SKM-1 (cell line): ENCODE data around the gene MAD1L1.

Experiments used
- DNase-seq: peaks from one replicate; lab custom pipeline; 2025; ENCODE audit not compliant: unreplicated experiment; lab: John Stamatoyannopoulos, UW

Gene MAD1L1

DNA sequence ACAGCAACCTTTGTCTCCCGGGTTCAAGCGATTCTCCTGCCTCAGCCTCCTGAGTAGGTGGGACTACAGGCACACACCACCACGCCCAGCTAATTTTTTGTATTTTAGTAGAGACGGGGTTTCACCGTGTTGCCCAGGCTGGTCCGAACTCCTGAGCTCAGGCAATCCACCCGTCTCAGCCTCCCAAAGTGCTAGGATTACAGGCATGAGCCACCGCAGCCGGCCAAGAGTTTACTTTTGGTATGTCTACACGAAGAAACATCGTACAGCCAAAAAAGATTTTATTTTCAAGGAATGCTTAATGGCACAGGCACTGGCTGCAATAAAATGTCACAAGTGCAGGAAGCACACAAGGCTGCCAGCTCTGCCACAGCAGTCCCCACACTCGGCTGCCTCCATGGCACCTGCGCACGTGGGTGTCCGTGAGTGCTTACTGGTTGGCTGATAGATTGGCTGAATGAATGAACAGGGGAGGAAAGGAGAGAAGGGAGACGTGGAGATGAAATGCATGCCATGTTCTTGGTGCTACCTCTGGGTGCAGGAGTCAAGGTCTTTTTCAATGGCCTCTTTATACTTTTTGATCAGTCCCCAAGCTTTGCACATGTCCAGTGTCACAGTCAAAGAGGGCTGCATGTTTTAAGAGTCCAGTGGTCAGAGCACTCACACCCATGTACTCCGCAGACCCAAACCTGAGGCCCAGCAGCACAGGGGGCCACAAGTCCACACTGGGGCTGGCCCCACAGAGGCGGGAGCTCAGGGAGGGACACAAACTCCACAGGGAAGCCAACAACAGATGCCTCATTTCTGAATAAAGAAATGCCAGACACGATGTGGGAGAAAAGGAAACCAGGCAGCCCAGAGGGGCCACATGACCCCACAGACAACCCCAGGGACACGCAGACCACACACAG, 198.2 kb downstream of the MAD1L1 start:
- DNase-seq: no peak

DNA sequence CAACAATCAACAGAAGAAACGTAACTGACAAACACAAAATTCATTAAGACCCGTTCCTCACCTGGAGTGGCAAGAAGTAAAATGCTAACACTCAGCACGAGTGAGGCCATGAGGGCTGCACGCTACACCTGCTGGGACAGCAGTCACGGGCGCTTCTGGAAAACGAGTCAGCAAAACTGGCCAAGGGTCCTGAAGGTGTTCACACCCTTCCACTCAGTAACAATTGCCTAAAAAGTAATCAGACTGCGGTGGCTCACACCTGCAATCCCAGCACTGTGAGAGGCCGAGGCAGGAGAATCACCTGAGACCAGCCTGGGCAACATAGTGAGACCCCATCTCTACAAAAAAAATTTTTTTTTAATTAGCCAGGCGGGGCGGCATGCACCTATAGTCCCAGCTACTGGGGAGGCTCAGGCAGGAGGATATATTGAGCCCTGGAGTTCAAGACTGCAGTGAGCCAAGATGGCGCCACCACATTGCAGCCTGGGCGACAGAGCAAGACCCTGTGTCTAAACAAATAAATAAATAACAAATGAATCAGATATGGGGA, 199.1 kb downstream of the MAD1L1 start:
- no peak for DNase-seq

DNA sequence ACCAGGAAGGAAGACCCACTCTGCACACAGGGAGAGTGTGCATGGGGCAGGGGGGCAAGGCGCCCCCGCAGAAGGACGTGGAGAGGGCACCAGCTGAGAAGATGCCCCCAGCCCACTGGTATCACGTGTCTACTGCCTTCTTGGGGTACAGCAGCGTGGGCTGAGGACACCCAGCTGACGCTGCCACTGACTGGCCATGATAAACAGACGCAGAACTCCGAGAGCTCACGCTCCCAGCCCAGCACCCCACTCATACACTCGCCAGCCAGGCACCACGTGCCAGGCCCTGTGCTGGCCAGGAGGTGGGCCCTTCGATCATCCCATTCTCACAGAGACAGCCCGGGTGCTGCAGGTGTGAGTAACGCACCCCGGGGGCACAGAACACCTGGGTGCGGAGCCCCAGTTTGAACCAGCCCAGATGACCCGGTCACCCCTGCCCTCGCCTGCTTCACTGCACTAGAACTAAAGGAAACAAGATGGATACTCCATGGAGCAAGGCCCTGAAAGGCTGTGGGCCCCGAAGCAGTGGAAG, 199.8 kb downstream of the MAD1L1 start:
- DNase-seq: no peak

DNA sequence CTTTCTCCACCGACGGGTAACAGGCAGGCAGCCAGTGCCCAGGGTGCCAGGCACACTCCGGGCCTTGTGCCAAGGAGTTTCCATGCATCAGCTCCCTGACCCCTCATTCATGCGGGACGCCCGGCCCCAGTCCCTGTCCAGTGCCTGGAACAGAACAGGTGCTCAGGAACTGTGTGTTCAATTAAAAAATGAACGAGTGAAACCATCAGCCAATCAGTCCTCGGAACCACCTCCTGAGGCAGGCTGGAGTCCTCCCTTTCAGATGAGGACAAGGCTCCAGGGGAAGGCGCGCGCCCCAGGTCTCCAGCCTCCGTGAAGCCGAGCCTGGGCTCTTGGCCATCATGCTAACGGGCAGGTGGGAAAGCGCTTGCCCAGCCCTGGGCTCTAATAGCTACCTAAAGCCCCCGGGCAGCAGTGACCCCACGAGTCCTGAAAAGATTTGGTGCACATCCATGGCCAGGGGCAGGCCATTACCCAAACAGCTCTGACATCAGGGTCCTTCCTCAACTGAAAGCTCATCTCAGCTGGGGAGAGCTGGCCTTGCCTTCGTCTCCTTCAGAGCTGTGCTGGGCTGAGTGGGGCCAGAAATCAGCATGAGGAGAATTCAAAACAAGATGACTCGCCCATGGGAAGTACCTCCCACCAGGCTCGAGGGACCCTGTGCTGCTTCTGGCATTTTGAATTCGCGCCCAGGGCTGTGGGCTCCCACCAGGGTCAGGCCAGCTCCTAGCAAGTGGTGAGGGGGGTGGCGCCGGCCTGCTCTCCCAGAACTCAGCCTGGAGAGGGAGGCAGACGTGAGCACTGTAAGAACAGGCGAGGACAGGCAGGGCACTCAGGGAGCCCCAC, 200.5 kb downstream of the MAD1L1 start:
- DNase-seq: no peak

DNA sequence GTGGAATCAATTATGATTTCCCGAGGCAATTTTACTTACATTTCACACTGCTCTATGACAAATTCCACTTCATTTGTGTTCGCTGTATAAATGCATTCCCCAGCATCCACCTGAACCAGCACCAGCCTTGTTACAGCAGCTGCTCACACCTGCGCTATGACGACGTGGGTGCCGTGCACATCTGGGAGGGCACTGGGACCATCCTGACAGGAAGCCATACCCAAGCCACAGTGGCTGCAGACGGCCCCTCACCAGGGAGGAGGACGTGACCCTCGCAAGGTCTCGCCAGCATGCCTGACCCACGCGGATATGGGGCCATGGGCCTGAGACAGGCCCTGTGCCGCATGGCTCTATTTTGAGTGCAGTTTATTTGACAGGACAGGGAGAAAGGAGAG, 201.3 kb downstream of the MAD1L1 start:
- DNase-seq: no peak

DNA sequence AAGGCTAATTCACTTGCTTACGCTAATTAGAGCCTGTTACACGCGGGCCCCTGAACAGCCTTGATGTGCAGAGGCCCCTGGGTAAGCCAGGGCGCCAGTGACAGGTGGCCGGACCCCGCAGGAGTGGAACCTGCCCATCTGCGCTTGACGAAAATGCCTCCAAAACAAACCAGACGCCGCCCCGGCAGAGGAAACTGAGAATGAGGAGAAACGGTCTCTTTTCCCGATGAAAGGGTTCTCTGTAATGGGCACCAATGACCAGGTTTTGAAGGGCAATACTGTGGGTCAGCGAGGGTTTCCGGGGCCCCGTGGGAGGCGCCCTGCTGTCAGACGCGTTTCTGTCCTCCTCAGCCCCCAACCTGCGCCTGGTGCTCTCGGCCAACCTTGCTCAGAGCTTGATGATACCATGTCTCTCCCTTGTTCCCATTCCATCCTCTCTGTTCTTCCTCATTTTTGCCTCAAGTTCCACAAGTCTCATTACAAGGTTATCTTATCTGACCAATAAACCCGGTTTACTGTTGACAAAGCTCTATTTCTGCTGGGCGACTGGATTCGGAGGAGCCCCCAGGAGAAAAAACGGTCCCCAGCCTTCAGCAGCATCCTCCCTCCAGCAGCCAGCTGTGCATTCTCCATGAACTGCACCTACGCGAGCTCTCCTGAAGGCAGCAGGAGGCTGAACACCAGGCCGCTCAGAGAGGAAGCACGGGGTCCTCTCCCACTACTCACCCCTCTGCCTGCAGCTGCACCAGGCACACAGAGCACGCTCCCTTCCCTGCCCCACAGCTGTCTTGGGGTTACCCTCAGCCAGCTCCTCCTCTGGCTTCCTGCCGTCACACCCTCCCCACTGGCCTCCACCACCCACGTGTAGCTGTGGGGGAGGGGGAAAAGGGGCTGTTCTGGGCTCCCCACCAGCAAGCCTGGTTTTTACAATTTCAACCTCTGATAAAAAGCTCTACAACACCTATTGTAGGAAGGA, 202.0 kb downstream of the MAD1L1 start:
- no peak for DNase-seq

DNA sequence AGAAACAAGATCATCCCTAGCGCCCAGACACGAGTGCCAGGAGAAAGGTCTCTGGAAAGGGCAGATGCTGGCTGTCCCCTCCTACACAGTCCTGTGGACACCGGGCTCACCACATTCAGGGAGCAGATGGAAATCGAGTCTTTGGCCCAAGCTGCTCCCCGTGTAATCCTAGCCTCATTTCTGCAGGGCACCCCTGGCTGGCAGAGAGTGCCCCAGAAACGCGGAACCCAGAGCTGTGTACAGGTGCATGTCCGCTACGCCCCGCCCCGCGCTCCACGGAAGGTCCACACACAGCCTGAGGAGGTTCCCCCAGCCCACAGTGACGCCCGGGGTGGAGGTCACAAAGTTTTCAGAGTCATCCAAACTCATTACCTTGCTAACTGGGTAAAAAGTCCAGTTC, 202.8 kb downstream of the MAD1L1 start:
- DNase-seq: no peak

DNA sequence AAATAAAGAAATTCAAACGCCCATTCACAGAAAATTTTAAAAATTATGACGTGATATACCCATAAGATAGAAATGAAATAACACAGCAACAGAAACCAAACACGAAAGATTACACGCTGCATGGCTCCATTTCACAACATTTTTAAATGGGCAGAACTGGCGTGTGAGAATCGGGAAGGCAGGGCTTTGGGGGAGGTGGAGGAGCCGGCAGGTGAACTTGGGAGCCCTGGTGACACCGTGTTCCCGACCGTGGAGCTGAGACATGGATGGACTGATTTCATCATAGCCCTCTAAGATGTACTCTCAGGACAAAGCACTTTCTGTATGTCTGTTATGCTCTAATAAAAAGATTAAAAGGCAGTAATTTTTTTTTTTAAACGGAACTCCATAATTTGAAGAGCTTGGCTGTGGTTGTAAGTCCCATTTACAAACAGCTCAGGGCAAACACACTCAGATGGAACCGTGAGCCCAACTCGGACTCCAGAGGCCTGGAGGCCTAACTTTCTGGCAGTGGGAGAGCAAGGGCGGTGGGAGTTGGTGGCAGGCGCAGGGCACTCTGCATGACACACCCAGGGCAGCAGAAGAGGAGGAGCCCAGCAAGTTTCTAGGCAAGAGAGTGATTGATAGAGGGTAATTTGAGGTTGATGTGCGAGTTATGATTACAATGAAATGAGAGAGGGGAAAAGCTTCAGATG, 203.4 kb downstream of the MAD1L1 start:
- DNase-seq: no peak

DNA sequence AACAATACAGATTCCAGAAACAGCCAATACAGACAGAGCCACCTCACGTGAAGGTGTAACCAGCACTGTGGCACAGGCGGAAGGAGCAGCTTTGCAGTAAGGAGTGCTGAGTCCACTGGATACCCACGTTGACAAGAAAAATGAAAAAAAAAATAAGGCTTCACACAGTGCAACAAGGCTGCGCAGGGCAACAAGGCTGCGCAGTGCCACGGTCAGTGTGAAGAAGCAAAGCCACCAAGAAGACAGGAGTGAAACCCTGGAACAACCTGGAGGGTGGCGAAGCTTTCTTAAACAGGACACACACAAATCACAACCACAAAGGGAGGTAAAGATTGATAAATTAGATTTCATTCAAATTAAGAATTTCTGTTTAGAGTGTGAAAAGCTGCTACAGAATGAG, 204.0 kb downstream of the MAD1L1 start:
- DNase-seq: no peak

DNA sequence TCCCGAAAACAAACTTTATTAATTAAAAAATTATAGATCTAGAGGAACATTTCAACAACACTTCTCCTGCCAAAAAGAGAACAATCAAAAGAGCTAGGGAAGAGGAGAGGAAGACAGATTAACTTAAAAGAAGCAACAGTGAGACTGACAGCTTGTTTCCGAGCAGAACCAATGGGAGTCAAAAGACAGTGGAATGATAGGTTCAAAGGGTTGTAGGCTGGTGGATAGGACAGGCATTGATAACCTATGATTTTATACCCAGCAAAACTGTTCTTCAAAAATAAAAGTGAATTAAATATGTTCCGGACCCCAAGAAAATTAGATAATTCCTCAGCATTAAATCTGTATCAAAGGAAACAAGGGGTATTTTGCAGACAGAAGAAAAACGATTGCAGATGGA, 207.6 kb downstream of the MAD1L1 start:
- no peak for DNase-seq

DNA sequence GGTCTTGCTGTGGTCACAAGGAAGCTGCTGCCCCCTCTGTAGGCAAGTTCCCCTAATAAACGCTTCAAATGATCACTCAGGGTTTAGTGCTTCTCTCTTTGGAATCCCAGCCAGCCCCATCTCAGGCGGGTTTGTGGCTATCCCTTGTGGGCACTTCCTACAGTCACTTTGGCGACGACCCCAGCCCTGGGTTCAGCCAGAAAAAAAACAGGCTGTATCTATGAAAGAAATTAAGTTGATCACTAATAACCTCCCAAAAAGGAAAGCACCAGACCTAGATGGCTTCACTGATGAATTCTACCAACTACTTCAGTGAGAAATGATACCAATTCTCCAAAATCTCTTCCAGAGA, 208.2 kb downstream of the MAD1L1 start:
- no peak for DNase-seq

DNA sequence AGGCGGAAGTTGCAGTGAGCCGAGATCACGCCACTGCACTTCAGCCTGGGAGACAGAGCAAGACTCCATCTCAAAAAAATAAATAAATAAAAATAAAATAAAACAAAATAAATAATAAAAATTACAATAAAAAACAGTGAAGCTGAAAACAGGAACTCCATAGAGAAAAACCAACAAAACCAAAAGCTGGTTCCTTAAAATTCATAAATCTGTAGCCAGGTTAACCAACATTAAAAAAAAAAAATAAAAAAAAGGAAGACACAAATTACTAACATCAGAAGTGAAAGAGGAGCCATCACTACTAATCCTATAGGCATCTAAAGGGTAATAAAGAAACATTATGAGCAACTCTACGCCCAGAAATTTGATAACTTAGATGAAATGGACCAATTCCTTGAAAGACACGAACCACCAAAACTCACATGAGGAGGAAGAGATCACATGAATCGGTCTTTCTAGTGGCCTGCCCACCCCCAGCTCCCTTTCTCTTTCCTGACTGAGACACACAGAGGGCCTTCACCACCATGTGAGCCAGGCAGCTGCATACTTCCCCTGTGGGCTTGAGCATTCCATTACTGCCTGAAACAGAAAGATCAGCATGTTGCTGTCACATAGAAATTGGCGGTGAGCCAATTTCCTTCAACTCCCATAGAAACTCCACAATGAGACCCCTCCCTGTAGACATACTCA, 208.7 kb downstream of the MAD1L1 start:
- DNase-seq: no peak

DNA sequence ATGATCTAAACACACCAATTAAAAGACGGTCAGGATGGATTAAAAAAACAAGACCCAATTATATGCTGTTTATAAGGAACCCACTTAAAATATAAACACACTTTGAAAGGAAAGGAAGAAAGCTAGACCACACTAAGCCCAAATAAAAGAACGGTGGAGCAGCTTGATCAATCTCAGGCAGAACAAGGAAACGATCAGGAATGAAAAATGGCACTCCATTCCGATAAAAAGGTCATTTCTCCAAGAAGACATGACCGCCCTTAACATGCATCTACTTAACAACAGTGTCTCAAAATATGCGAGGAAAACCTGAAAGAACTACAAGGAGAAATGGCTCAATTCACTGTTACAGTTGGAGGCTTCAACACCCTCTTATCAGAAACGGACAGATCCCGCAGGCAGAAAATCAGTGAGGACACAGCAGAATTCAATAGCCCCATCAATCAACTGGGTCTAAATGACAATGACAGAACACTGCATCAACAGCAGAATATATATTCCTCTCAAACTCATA, 210.0 kb downstream of the MAD1L1 start:
- no peak for DNase-seq

DNA sequence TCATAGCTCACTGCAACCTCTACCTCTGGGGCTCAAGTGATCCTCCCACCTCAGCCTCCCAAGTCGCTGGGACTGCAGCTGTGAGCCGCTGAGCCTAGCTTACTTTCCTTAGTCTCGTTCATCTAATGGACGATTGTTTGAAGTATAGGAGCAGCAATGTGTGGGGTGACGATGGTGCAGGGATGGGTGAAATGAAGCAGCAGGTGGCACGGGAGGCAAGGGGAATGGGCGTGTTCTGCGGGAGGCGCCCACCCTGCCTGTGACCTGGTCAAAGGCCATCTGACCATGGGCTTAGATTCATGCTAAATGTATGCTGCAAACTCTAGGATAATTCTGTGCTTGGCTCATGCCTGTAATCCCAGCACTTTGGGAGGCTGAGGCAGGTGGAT, 210.7 kb downstream of the MAD1L1 start:
- DNase-seq: no peak

DNA sequence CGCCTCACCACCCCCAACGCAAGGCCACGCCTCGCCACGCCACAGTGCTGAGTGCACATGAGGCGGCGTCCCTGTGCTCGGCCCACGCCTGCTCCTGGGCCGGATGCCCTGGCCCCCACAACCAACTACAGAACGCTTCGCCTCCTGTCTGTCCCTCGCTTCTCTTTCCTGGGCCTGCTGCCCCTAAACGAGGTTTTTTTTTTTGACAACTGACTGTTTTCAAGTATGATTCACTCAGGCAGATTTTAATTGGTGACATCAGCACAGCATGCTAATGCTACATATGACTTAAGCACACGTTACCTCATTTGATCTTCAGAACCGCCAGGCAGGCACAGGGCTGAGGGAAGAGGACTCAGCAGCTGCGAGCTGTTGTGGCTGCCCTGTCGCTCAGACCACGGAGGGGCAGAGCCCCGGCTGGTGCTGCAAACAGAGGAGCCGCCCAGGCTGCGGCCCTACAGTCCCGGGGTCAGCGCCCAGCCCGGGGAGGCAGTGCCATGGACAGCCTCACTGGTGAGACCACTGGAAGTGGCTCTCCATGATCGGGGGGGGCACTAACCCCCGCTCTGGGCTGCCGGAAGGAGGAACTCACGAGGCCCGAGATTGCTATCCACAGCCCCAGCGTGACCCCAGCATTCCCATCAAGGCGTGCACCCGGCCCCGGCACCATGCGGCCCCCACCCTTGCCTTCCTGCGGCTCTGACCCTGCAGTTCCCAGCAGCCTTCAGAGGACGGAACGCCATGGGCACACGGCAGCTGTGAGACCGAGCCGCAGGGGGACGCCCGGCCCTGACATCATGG, 212.8 kb downstream of the MAD1L1 start:
- DNase-seq: no peak

DNA sequence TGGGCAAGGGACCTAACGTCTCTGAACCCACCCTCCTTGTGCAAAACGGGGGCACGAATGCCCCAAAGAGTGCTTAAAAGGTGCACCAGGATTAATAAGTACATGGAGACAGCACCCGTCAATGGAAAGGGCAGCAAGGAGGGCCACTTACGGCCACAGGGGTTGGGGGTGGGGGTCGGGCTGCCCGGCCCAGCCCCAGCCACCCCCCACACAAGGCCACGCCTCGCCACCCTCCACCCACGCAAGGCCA, 213.4 kb downstream of the MAD1L1 start:
- DNase-seq: no peak

DNA sequence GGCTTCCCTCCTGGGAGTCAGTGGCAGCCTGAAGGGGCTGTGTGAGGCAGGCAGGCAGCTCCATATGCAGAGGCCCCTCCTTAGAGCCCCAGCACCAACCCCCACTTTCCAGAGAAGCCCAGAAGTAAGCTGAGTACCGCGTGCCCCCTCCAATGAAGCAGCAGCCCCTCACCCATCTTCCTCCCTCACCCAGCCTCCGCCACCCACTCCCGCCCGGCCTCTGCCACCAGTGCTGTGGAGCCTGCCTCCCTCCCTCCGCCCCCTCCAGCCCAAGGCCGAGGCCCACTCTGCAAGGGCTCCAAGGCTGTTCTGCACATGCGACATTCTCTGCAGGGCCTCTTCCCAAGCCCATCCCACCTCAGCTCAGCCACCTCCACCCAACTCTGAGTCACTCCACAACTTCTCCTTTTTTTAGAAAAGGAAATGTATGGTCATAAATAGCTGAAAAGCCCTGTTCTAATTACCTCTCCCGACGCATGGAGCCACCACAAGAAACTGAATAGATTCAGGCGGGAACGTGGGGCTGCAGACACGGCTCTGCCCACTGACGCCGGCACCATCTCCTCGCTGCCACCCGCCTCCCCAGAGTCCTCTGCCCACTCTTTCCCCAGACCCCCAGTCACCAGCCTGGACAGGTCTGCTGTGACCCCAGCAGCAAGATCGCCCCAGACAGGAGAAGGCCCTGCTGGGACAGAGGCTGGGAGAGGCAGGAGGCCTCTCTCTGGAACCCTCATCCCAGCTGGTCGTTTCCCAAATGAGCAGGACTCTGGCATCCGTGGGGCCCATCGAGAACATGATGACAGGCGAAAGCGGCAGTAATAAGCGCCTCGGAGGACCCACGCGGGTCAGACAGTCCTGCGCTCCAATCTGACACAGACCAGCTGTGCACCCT, 213.9 kb downstream of the MAD1L1 start:
- DNase-seq: peak; percentile 91
